Dermis microvascular lymphatic vessel endothelial cell (primary cell): Measurements from ENCODE around the gene ADAMTS13. TPM values are rescaled to one million over a fixed set of nuclear protein-coding genes. Genes with fewer than 3 reads are reported as not detected.

Source experiments
- DNase-seq, 2 donors: peaks; one replicate each; pipeline versions ENCODE4 v3.0.0 to v3.0.0-alpha.2; 2010; ENCODE audit warnings: low read depth in 2 of 2
- total RNA-seq: library from RNA; depleted of rRNA; stranded (reverse); fragments of >200 nt; gene quantifications from 2 replicates; pipeline ENCODE4 v1.2.1, GENCODE V29; 2014

The ADAMTS13 gene
- total RNA-seq, 1 donor from 2014 or later = 0.39 TPM

- no peak for DNase-seq
Observed at GRCh38 chr9:133471551-133472276, 49.5 kb downstream of the ADAMTS13 start.

GRCh38 chr9:133472277-133472645 lies 50.1 kb downstream of the ADAMTS13 start:
- no peak for DNase-seq

- DNase-seq = no peak
Observed at GRCh38 chr9:133472753-133473378, 50.7 kb downstream of the ADAMTS13 start.

GRCh38 chr9:133473743-133474142 lies 51.6 kb downstream of the ADAMTS13 start:
- no peak for DNase-seq

- DNase-seq = no peak
Observed at GRCh38 chr9:133474215-133474614, 52.0 kb downstream of the ADAMTS13 start.

GRCh38 chr9:133474853-133475252 lies 52.7 kb downstream of the ADAMTS13 start:
- DNase-seq = no peak

- no peak for DNase-seq
Observed at GRCh38 chr9:133475292-133476012, 53.3 kb downstream of the ADAMTS13 start.

GRCh38 chr9:133476036-133476931 lies 54.1 kb downstream of the ADAMTS13 start:
- DNase-seq = no peak

- no peak for DNase-seq
Observed at GRCh38 chr9:133476941-133477340, 54.8 kb downstream of the ADAMTS13 start.

GRCh38 chr9:133477461-133477860 lies 55.3 kb downstream of the ADAMTS13 start:
- no peak for DNase-seq

- peak in 1 of 2 donors; percentile 73 for DNase-seq
Observed at GRCh38 chr9:133477992-133478850, 56.1 kb downstream of the ADAMTS13 start.

GRCh38 chr9:133478851-133479711 lies 56.9 kb downstream of the ADAMTS13 start, which contains the start of gene SLC2A6:
Gene SLC2A6, minus strand, starts transcription at chr9:133479099. Its CDS starts 40 bp downstream, at chr9:133479059.
- DNase-seq = peak in 1 of 2 donors; percentile 86

GRCh38 chr9:133483611-133484010 lies 61.4 kb downstream of the ADAMTS13 start:
- DNase-seq = no peak

- no peak for DNase-seq
Observed at GRCh38 chr9:133484671-133485437, 62.7 kb downstream of the ADAMTS13 start.

- DNase-seq = no peak
Observed at GRCh38 chr9:133485531-133486260, 63.5 kb downstream of the ADAMTS13 start.

GRCh38 chr9:133487331-133487725 lies 65.2 kb downstream of the ADAMTS13 start:
- DNase-seq = no peak

GRCh38 chr9:133488686-133489252 lies 66.6 kb downstream of the ADAMTS13 start:
- no peak for DNase-seq
